Neutrophil (primary cell): Measurements from ENCODE around the gene LRRN3.

Experiments used
- H3K27ac ChIP-seq: fragments of 200-600 bp; sonication (generic); 2 replicates; pipeline ENCODE4 v1.5.1; 2016; ENCODE audit warnings: mild to moderate bottlenecking, moderate library complexity
- H3K27me3 ChIP-seq: fragments of 200-600 bp; sonication (generic); 2 replicates; pipeline ENCODE4 v1.6.0; 2016; ENCODE audit warnings: mild to moderate bottlenecking
- H3K36me3 ChIP-seq: fragments of 200-600 bp; sonication (generic); 2 replicates; pipeline ENCODE4 v1.5.1; 2017
- H3K4me1 ChIP-seq, 2 experiments: fragments of 200-600 bp in 1 of 2; sonication (generic) in 1 of 2; 1 replicate in 1 of 2; 2 replicates in 1 of 2; pipeline versions ENCODE4 v1.5.1 to v1.6.1; 2013 to 2016; ENCODE audit warnings: low read depth in 1 of 2, low read length in 1 of 2, mild to moderate bottlenecking in 1 of 2, moderate library complexity in 1 of 2; ENCODE audit not compliant: control insufficient read depth in 1 of 2, insufficient read depth in 1 of 2
- H3K4me3 ChIP-seq, 2 experiments: fragments of 200-600 bp in 1 of 2; sonication (generic) in 1 of 2; 1 replicate in 1 of 2; 2 replicates in 1 of 2; pipeline ENCODE4 v1.5.1; 2013 to 2016; ENCODE audit warnings: low read depth in 1 of 2, low read length in 1 of 2, mild to moderate bottlenecking in 1 of 2, moderate library complexity in 1 of 2
- H3K9me3 ChIP-seq: fragments of 200-600 bp; sonication (generic); 2 replicates; pipeline ENCODE4 v1.5.1; 2016
- CTCF ChIP-seq: fragments of 200-600 bp; sonication (generic); IDR thresholded peaks from 2 replicates; pipeline ENCODE4 v1.5.1; 2016; ENCODE audit warnings: antibody characterized with exemption

LRRN3 gene

GRCh38 chr7:111173990-111174389, 83.1 kb downstream of the LRRN3 start:
- no peaks in the 10 kb centered on the region for H3K4me1 ChIP-seq
- no peak for TF ChIP-seq CTCF
- no peaks in the 10 kb centered on the region for H3K27me3 ChIP-seq
- H3K36me3 ChIP-seq = no peaks in the 10 kb centered on the region
- H3K27ac ChIP-seq = no peak overlapping the region
- H3K4me3 ChIP-seq = no peak overlapping the region
- no peaks in the 10 kb centered on the region for H3K9me3 ChIP-seq

GRCh38 chr7:111174510-111174909, 83.6 kb downstream of the LRRN3 start:
- no peak for TF ChIP-seq CTCF
- Histone ChIP-seq H3K4me1 (no peaks in the 10 kb centered on the region), H3K27me3 (no peaks in the 10 kb centered on the region), H3K36me3 (no peaks in the 10 kb centered on the region), H3K27ac (no peak overlapping the region), H3K4me3 (no peak overlapping the region), H3K9me3 (no peaks in the 10 kb centered on the region)
